ENCODE data around the gene TENT4A.

Gene TENT4A

GRCh38 chr5:6732634-6733410 is 19.6 kb downstream of the TENT4A start:
- no peak for DNase-seq (ENCODE audit: low read depth in 2 of 2)

GRCh38 chr5:6733411-6734242 is 20.4 kb downstream of the TENT4A start:
- no peak for DNase-seq (ENCODE audit: low read depth in 2 of 2)

GRCh38 chr5:6734243-6734700 is 21.0 kb downstream of the TENT4A start:
- DNase-seq (ENCODE audit: low read depth in 2 of 2) = no peak

GRCh38 chr5:6734781-6735180 is 21.5 kb downstream of the TENT4A start:
- DNase-seq (ENCODE audit: low read depth in 2 of 2) = no peak

GRCh38 chr5:6736106-6736505 is 22.9 kb downstream of the TENT4A start:
- no peak for DNase-seq (ENCODE audit: low read depth in 2 of 2)

GRCh38 chr5:6736524-6737042 is 23.4 kb downstream of the TENT4A start:
- DNase-seq (ENCODE audit: low read depth in 2 of 2) = no peak

- DNase-seq (ENCODE audit: low read depth in 2 of 2) = no peak
Measured at GRCh38 chr5:6737043-6737941, 24.1 kb downstream of the TENT4A start.

GRCh38 chr5:6739603-6740002 is 26.4 kb downstream of the TENT4A start:
- DNase-seq (ENCODE audit: low read depth in 2 of 2) = no peak

- no peak for DNase-seq (ENCODE audit: low read depth in 2 of 2)
Measured at GRCh38 chr5:6740586-6741150, 27.4 kb downstream of the TENT4A start.

GRCh38 chr5:6742081-6742758 is 29.0 kb downstream of the TENT4A start:
- no peak for DNase-seq (ENCODE audit: low read depth in 2 of 2)

- DNase-seq (ENCODE audit: low read depth in 2 of 2) = no peak
Measured at GRCh38 chr5:6743161-6743560, 29.9 kb downstream of the TENT4A start.

- DNase-seq (ENCODE audit: low read depth in 2 of 2) = no peak
Measured at GRCh38 chr5:6744841-6745705, 31.8 kb downstream of the TENT4A start.

- no peak for DNase-seq (ENCODE audit: low read depth in 2 of 2)
Measured at GRCh38 chr5:6745706-6746222, 32.5 kb downstream of the TENT4A start.

- DNase-seq (ENCODE audit: low read depth in 2 of 2) = no peak
Measured at GRCh38 chr5:6746244-6746643, 33.0 kb downstream of the TENT4A start.

- DNase-seq (ENCODE audit: low read depth in 2 of 2) = no peak
Measured at GRCh38 chr5:6747103-6747502, 33.9 kb downstream of the TENT4A start.

- no peak for DNase-seq (ENCODE audit: low read depth in 2 of 2)
Measured at GRCh38 chr5:6748142-6748541, 34.9 kb downstream of the TENT4A start.

GRCh38 chr5:6749026-6749716 is 35.9 kb downstream of the TENT4A start:
- no peak for DNase-seq (ENCODE audit: low read depth in 2 of 2)

GRCh38 chr5:6750142-6750840 is 37.1 kb downstream of the TENT4A start:
- no peak for DNase-seq (ENCODE audit: low read depth in 2 of 2)
